ENCODE measurements around the gene EDNRA.
"Not testable (repeated sequence)": the region's sequence is repeated elsewhere in the genome, so short reads cannot be mapped to it uniquely, and the experiment has no call there.

The EDNRA gene

DNA sequence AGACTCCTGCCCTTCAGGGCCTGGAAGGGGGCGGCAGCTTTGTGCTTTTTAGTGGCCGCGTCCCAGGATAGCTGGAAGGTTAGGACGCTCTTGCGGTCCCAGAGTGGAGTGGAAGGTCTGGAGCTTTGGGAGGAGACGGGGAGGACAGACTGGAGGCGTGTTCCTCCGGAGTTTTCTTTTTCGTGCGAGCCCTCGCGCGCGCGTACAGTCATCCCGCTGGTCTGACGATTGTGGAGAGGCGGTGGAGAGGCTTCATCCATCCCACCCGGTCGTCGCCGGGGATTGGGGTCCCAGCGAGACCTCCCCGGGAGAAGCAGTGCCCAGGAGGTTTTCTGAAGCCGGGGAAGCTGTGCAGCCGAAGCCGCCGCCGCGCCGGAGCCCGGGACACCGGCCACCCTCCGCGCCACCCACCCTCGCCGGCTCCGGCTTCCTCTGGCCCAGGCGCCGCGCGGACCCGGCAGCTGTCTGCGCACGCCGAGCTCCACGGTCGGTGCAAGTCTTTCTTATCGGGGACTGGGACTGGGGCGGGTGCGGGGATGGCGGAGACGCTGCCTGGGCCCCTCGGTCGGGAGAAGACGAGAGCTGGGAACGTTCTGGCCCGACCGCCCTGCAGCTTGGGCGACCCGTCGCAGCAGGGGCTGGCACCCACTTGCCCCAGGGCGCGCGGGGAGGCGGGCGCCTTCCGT lies at the start of gene EDNRA:
TSS of gene EDNRA (plus strand) at position 207 of the 686 bp plus-strand sequence. CDS start 4,585 bp downstream, outside the sequence.
- peak within 1 kb of the TSS; percentile 21 to 41 for H3K4me3 ChIP-seq (ENCODE audit: low read depth in 1 of 2, low read length in 2 of 2)

DNA sequence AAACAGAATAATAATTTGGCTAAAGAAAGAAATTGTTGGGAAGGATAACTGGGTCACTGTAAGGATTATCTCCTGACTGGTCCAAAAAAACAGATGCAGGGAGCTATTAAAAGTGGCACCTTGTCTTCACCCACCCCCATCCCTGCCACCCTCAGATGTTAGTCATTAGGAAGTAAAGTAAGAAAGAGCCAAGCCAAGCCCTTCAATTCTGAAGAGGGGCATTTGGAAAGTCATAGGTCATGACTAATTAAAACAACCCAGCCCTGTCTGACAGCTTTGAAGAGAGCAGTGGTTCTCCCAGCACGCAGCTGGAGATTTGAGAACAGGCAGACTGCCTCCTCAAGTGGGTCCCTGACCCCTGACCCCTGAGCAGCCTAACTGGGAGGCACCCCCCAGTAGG lies 46.5 kb upstream of the EDNRA start:
- not testable (repeated sequence) for H3K9ac ChIP-seq (ENCODE audit: low read length); H3K4me3 ChIP-seq (ENCODE audit: low read depth in 1 of 2, low read length in 2 of 2); H3K36me3 ChIP-seq (ENCODE audit: insufficient read depth, low read length); H3K4me1 ChIP-seq (ENCODE audit: insufficient read depth, low read length); H3K9me3 ChIP-seq (ENCODE audit: low read length); H3K27me3 ChIP-seq (ENCODE audit: control insufficient read depth in 1 of 2, insufficient read depth in 2 of 2, low read length in 2 of 2); H3K27ac ChIP-seq (ENCODE audit: low read depth, low read length)

More for the DNA sequence above, at the start of gene EDNRA:
- peaks cover 0 to 15% of the 10 kb centered on the region in 2 donors for H3K27me3 ChIP-seq (ENCODE audit: control insufficient read depth in 1 of 2, insufficient read depth in 2 of 2, low read length in 2 of 2)
- H3K27ac ChIP-seq (ENCODE audit: low read depth, low read length), result no peak within 1 kb of the TSS
- no peak within 1 kb of the TSS for H3K9ac ChIP-seq (ENCODE audit: low read length)
- H3K4me1 ChIP-seq (ENCODE audit: insufficient read depth, low read length), result no peaks in the 10 kb centered on the region
- H3K36me3 ChIP-seq (ENCODE audit: insufficient read depth, low read length), result no peaks in the 10 kb centered on the region
- H3K9me3 ChIP-seq (ENCODE audit: low read length), result no peaks in the 10 kb centered on the region

DNA sequence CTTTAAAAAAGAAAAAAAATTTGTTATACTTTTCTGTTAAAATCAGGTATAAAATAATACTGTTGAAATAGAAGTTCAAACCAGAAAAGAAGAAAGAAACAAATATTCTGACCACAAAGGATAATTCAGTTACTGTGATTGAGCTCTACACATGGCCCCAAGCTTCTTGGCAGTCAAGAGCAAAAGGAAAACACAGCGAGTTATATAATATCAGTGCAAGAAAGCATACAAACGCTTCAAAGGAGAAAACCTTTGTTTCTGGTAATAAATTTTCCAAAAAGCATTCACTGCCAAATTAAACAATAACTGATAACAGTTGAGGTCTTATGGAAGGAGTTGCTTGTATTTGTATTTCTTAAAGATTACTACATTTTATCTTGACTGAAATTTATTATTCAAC lies 40.5 kb upstream of the EDNRA start:
- Histone ChIP-seq H3K36me3 (ENCODE audit: insufficient read depth, low read length) (no peaks in the 10 kb centered on the region), H3K9ac (ENCODE audit: low read length) (no peak overlapping the region), H3K27me3 (ENCODE audit: control insufficient read depth in 1 of 2, insufficient read depth in 2 of 2, low read length in 2 of 2) (no peaks in the 10 kb centered on the region), H3K4me1 (ENCODE audit: insufficient read depth, low read length) (no peaks in the 10 kb centered on the region), H3K4me3 (ENCODE audit: low read depth in 1 of 2, low read length in 2 of 2) (no peak overlapping the region), H3K27ac (ENCODE audit: low read depth, low read length) (no peak overlapping the region), H3K9me3 (ENCODE audit: low read length) (no peaks in the 10 kb centered on the region)

DNA sequence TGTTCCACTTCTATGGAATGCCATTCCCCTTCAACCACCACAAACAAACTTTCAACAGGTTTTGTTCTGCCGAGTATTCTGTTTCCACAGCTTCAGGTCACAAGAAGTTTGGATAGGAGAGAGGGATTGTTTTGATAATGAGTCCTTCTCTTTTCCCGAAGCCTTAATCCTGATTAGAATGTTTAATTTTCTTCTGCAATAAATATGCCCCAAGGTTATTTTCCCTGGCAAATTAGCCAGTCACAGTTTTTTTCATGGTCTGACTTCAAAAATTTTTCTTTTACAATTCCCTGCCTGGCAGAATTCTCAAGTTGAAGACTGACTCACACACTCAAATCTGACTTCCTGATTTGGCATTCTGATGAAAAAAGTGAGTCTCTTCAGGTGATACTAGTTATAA lies 33.1 kb upstream of the EDNRA start:
- Histone ChIP-seq H3K36me3 (ENCODE audit: insufficient read depth, low read length) (no peaks in the 10 kb centered on the region), H3K27me3 (ENCODE audit: control insufficient read depth in 1 of 2, insufficient read depth in 2 of 2, low read length in 2 of 2) (no peaks in the 10 kb centered on the region), H3K9me3 (ENCODE audit: low read length) (no peaks in the 10 kb centered on the region), H3K4me3 (ENCODE audit: low read depth in 1 of 2, low read length in 2 of 2) (no peak overlapping the region), H3K4me1 (ENCODE audit: insufficient read depth, low read length) (no peaks in the 10 kb centered on the region), H3K27ac (ENCODE audit: low read depth, low read length) (no peak overlapping the region), H3K9ac (ENCODE audit: low read length) (no peak overlapping the region)

DNA sequence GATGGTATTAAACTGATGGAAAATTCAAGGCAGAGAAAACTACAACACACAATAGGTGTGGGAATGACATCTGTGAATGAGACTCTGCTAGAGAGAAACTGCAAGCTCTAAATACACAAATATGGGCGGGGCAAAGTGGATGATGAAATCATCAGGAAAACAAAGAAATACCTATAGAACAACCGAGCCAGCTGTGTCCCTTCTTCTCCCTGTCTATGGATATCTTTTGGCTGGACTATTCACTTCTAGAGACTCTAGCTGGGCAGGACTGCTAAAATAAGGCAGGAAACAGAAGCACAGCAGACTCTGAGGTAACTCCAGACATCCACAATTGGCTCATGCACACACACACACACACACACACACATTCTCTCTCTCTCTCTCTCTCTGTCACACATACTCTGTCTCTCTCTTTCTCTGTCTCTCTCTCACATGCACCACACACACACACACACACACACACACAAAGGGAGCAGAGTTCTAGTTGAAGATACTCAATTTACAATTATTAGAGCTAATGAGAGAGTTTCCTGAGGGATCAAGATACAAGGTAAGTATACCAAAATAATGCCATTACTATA lies 27.2 kb upstream of the EDNRA start:
- H3K27me3 ChIP-seq (ENCODE audit: control insufficient read depth in 1 of 2, insufficient read depth in 2 of 2, low read length in 2 of 2), result no peaks in the 10 kb centered on the region

DNA sequence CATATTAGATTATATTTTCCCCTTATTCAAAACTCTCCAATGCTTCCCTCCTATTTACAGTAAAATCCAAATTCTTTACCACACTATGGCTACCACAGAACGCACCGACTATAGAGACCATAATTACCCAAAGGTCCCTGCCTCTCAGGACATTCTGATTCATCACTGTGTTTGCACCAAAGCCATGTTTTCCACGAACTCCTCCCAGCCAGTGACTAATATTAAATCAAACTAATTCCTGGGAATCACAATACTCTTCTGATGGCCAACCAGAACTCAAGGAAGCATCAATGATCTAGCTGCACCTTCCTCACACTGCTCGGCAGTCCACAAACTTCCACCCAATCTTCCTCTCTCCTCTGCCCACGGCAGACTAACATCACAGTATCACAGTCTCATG lies 24.2 kb upstream of the EDNRA start:
- Histone ChIP-seq H3K9me3 (ENCODE audit: low read length) (no peaks in the 10 kb centered on the region), H3K9ac (ENCODE audit: low read length) (no peak overlapping the region), H3K36me3 (ENCODE audit: insufficient read depth, low read length) (no peaks in the 10 kb centered on the region), H3K4me3 (ENCODE audit: low read depth in 1 of 2, low read length in 2 of 2) (no peak overlapping the region), H3K27me3 (ENCODE audit: control insufficient read depth in 1 of 2, insufficient read depth in 2 of 2, low read length in 2 of 2) (no peaks in the 10 kb centered on the region), H3K27ac (ENCODE audit: low read depth, low read length) (no peak overlapping the region), H3K4me1 (ENCODE audit: insufficient read depth, low read length) (no peaks in the 10 kb centered on the region)

More for the DNA sequence above, 27.2 kb upstream of the EDNRA start:
- no peak overlapping the region for H3K27ac ChIP-seq (ENCODE audit: low read depth, low read length)
- H3K36me3 ChIP-seq (ENCODE audit: insufficient read depth, low read length), result no peaks in the 10 kb centered on the region
- H3K9ac ChIP-seq (ENCODE audit: low read length), result no peak overlapping the region
- no peaks in the 10 kb centered on the region for H3K4me1 ChIP-seq (ENCODE audit: insufficient read depth, low read length)
- no peak overlapping the region for H3K4me3 ChIP-seq (ENCODE audit: low read depth in 1 of 2, low read length in 2 of 2)
- no peaks in the 10 kb centered on the region for H3K9me3 ChIP-seq (ENCODE audit: low read length)

DNA sequence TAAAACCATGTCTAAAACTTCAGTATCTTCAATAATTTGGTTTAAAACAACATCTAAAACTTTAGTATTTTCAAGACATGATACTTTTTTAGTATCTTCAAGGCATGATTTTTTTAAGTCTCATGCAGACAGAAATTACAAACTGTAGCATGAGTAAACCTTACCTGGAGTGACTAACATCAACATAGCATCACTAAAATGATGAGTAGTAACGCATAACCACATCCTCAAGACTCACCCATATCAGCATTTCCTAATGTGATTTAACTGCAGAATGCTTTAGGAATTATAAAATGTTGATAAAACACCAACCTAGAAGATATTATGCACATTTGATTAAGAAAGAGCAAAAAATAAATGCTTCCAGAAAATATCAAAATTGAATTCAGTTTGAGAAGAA lies 19.7 kb upstream of the EDNRA start:
- H3K4me3 ChIP-seq (ENCODE audit: low read depth in 1 of 2, low read length in 2 of 2), result no peak overlapping the region
- H3K9ac ChIP-seq (ENCODE audit: low read length), result no peak overlapping the region
- no peaks in the 10 kb centered on the region for H3K9me3 ChIP-seq (ENCODE audit: low read length)
- H3K27ac ChIP-seq (ENCODE audit: low read depth, low read length), result no peak overlapping the region
- H3K27me3 ChIP-seq (ENCODE audit: control insufficient read depth in 1 of 2, insufficient read depth in 2 of 2, low read length in 2 of 2), result no peaks in the 10 kb centered on the region
- no peaks in the 10 kb centered on the region for H3K4me1 ChIP-seq (ENCODE audit: insufficient read depth, low read length)
- no peaks in the 10 kb centered on the region for H3K36me3 ChIP-seq (ENCODE audit: insufficient read depth, low read length)

DNA sequence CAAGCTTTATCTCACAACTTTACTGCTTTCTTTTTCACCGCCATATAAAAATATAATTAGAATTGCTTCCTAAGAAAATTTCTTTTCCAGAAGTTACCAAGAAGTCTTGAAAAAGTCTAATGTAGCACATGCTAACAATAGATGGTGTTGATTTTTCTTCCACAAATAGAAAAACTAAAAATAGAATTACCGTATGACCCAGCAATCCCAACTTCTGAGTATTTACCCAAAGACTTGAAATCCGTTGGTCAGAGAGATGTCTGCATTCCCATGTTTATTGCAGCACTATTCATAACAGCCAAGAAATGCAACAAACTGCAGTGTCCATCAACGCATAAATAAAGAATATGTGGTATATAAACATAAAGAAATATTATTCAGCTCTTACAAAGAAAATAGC lies 17.8 kb upstream of the EDNRA start:
- H3K4me3 ChIP-seq (ENCODE audit: low read depth in 1 of 2, low read length in 2 of 2), result no peak overlapping the region
- no peaks in the 10 kb centered on the region for H3K9me3 ChIP-seq (ENCODE audit: low read length)
- no peaks in the 10 kb centered on the region for H3K27me3 ChIP-seq (ENCODE audit: control insufficient read depth in 1 of 2, insufficient read depth in 2 of 2, low read length in 2 of 2)
- no peaks in the 10 kb centered on the region for H3K4me1 ChIP-seq (ENCODE audit: insufficient read depth, low read length)
- H3K36me3 ChIP-seq (ENCODE audit: insufficient read depth, low read length), result no peaks in the 10 kb centered on the region
- H3K27ac ChIP-seq (ENCODE audit: low read depth, low read length), result no peak overlapping the region
- no peak overlapping the region for H3K9ac ChIP-seq (ENCODE audit: low read length)

DNA sequence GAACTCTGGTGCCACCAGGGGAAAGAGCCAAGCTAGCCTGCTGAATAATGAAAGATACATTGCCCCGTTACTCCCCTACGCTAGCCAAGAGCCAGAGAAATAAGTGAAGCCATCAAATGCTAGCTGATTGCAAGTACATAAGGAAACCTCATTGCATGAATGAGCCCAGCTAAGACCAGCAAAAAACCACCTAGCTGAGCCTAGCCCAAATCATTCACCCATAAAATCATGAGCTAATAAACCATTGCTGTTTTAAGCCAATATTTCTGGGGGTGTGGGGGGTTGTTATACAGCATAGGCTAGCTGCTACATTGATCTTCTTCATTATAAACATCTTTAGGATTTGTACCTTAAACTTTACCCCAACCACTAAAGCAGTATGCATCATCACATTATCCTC lies 15.4 kb upstream of the EDNRA start:
- H3K4me1 ChIP-seq (ENCODE audit: insufficient read depth, low read length), result no peaks in the 10 kb centered on the region
- no peaks in the 10 kb centered on the region for H3K36me3 ChIP-seq (ENCODE audit: insufficient read depth, low read length)
- H3K27ac ChIP-seq (ENCODE audit: low read depth, low read length), result no peak overlapping the region
- H3K9ac ChIP-seq (ENCODE audit: low read length), result no peak overlapping the region
- no peak overlapping the region for H3K4me3 ChIP-seq (ENCODE audit: low read depth in 1 of 2, low read length in 2 of 2)
- no peaks in the 10 kb centered on the region for H3K9me3 ChIP-seq (ENCODE audit: low read length)
- no peaks in the 10 kb centered on the region for H3K27me3 ChIP-seq (ENCODE audit: control insufficient read depth in 1 of 2, insufficient read depth in 2 of 2, low read length in 2 of 2)

DNA sequence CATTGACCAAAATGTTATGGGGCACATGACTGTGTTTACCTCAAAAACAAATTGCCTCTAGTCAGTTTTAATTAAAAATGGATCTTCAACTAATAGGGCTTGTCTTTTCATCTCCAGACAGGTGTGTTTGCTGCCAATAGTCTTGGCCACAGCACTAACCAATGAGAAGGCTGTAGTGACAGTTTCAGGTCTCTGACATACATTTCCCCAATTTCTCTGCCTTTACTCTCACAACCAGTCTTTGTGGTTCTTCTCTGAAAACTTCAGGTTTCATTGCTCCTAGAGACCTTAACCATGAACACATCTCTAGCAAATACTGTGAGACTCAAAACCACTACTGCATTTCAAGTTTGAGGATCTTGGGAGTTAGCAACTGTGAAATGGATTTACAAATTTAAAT lies 3.5 kb upstream of the EDNRA start:
- Histone ChIP-seq H3K4me3 (ENCODE audit: low read depth in 1 of 2, low read length in 2 of 2) (no peak overlapping the region), H3K9ac (ENCODE audit: low read length) (no peak overlapping the region)

DNA sequence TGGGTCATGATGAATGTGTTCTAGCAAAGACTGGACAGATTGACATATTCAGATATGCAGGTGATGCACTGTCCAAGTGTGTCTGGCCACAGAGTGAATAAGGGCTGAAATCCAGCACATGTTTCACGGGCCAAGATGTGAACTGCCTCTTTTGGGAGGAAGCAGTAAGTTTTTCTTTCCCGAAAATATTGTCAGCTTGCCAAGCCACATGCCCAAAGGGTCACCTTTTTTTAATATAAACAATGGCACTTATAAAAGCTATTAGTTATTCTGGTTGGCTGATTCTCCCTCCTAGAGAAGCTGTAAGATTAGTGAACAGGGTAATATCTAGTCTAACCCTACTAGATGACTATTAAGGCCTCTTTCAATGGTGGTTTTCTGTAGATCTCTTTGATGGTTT lies 1.5 kb upstream of the EDNRA start:
- Histone ChIP-seq H3K9me3 (ENCODE audit: low read length) (no peaks in the 10 kb centered on the region), H3K27me3 (ENCODE audit: control insufficient read depth in 1 of 2, insufficient read depth in 2 of 2, low read length in 2 of 2) (peaks cover 0 to 15% of the 10 kb centered on the region in 2 donors), H3K4me3 (ENCODE audit: low read depth in 1 of 2, low read length in 2 of 2) (no peak overlapping the region), H3K9ac (ENCODE audit: low read length) (no peak overlapping the region), H3K27ac (ENCODE audit: low read depth, low read length) (no peak overlapping the region), H3K4me1 (ENCODE audit: insufficient read depth, low read length) (no peaks in the 10 kb centered on the region), H3K36me3 (ENCODE audit: insufficient read depth, low read length) (no peaks in the 10 kb centered on the region)

More for the DNA sequence above, 3.5 kb upstream of the EDNRA start:
- H3K9me3 ChIP-seq (ENCODE audit: low read length), result no peaks in the 10 kb centered on the region
- H3K4me1 ChIP-seq (ENCODE audit: insufficient read depth, low read length), result no peaks in the 10 kb centered on the region
- peaks cover 0 to 13% of the 10 kb centered on the region in 2 donors for H3K27me3 ChIP-seq (ENCODE audit: control insufficient read depth in 1 of 2, insufficient read depth in 2 of 2, low read length in 2 of 2)
- H3K36me3 ChIP-seq (ENCODE audit: insufficient read depth, low read length), result no peaks in the 10 kb centered on the region
- no peak overlapping the region for H3K27ac ChIP-seq (ENCODE audit: low read depth, low read length)

DNA sequence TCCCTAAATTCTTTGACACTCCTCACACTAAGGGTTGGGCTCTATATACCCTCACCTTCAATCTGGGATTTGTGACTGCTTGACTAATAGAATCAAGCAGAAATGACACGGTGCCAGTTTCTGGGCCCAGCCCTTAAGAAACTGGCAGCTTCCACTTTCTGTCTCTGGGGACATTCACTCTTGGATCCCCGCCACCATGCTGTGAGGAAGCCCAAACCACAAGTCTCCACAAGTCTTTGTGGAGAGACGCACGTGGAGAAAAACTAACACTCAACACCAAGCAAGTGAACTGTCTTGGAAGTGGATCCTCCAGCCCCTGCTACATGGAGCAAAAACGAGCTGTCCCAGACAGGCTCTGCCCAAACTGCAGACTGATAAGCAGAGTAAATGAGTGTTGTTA lies 1.1 kb upstream of the EDNRA start:
- peaks cover 0 to 15% of the 10 kb centered on the region in 2 donors for H3K27me3 ChIP-seq (ENCODE audit: control insufficient read depth in 1 of 2, insufficient read depth in 2 of 2, low read length in 2 of 2)
- H3K9ac ChIP-seq (ENCODE audit: low read length), result no peak overlapping the region
- no peaks in the 10 kb centered on the region for H3K9me3 ChIP-seq (ENCODE audit: low read length)
- H3K27ac ChIP-seq (ENCODE audit: low read depth, low read length), result no peak overlapping the region
- H3K4me3 ChIP-seq (ENCODE audit: low read depth in 1 of 2, low read length in 2 of 2), result no peak overlapping the region
- no peaks in the 10 kb centered on the region for H3K4me1 ChIP-seq (ENCODE audit: insufficient read depth, low read length)
- no peaks in the 10 kb centered on the region for H3K36me3 ChIP-seq (ENCODE audit: insufficient read depth, low read length)

Measured in muscle layer of colon (tissue), 2 donors.